OCI-LY3 (cell line): ENCODE results near the gene PIBF1.

Source experiments
- EZH2phosphoT487 ChIP-seq: fragments of 200-600 bp; shearing (Covaris generic); IDR thresholded peaks from 2 replicates; pipeline ENCODE4 v1.6.1; 2018; ENCODE audit warnings: antibody characterized with exemption, mixed run types, low read depth
- TF ChIP-seq, protein P1 (sequence below): fragments of 200-600, 300-600 bp; sonication (generic); IDR thresholded peaks from 2 replicates; pipeline ENCODE4 v1.5.1; 2014; ENCODE audit warnings: antibody characterized with exemption, low read length, low read depth

DNA sequence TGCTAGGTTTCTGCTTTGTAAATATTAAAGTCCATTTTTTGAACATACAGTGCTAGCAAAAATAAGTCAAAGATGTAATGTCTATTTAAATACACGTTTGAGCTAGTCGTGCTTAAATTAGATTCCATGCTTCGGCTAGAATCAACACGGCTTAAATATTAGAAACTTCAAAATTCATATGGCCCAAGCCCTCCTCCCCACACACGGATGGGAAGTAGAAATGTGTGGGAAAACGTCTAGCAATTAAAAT lies 276.1 kb downstream of the PIBF1 start:
- TF ChIP-seq, protein P1, sequence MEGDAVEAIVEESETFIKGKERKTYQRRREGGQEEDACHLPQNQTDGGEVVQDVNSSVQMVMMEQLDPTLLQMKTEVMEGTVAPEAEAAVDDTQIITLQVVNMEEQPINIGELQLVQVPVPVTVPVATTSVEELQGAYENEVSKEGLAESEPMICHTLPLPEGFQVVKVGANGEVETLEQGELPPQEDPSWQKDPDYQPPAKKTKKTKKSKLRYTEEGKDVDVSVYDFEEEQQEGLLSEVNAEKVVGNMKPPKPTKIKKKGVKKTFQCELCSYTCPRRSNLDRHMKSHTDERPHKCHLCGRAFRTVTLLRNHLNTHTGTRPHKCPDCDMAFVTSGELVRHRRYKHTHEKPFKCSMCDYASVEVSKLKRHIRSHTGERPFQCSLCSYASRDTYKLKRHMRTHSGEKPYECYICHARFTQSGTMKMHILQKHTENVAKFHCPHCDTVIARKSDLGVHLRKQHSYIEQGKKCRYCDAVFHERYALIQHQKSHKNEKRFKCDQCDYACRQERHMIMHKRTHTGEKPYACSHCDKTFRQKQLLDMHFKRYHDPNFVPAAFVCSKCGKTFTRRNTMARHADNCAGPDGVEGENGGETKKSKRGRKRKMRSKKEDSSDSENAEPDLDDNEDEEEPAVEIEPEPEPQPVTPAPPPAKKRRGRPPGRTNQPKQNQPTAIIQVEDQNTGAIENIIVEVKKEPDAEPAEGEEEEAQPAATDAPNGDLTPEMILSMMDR = no peak
- no peak for TF ChIP-seq EZH2phosphoT487
